Type B pancreatic cell (in vitro differentiated cells): Measurements from ENCODE around the gene BEND4. TPM values are rescaled to one million over a fixed set of nuclear protein-coding genes. Genes with fewer than 3 reads are reported as not detected.
A peak's percentile ranks its signal among the peaks of the same experiment; 100 is the strongest.

Experiments
- DNase-seq: peaks from one replicate; pipeline ENCODE4 v3.0.0; 2021; ENCODE audit warnings: mixed read lengths; ENCODE audit not compliant: unreplicated experiment; ENCODE audit errors: extremely low spot score
- H3K27ac Mint-ChIP-seq: 2 replicates; pipeline ENCODE4 v1.8.0; 2021; ENCODE audit warnings: mild to moderate bottlenecking, mixed read lengths
- H3K27me3 Mint-ChIP-seq: 2 replicates; pipeline ENCODE4 v1.8.0; 2021; ENCODE audit warnings: mixed read lengths
- H3K36me3 Mint-ChIP-seq: 2 replicates; pipeline ENCODE4 v1.8.0; 2021; ENCODE audit warnings: mixed read lengths
- H3K4me1 Mint-ChIP-seq: one replicate; pipeline ENCODE4 v1.8.0; 2021; ENCODE audit warnings: mixed read lengths; ENCODE audit not compliant: unreplicated experiment
- H3K4me3 Mint-ChIP-seq: 2 replicates; pipeline ENCODE4 v1.8.0; 2021; ENCODE audit warnings: mild to moderate bottlenecking, mixed read lengths
- H3K9me3 Mint-ChIP-seq: 2 replicates; pipeline ENCODE4 v1.8.0; 2021; ENCODE audit warnings: mixed read lengths
- CTCF ChIP-seq: fragments of 200-600 bp; sonication (generic); conservative IDR thresholded peaks from 2 replicates; pipeline ENCODE4 v1.5.0; 2021; ENCODE audit warnings: antibody characterized with exemption, mild to moderate bottlenecking
- total RNA-seq: library from RNA; stranded (reverse); gene quantifications from 2 replicates; pipeline ENCODE4 v1.2.1, GENCODE V29; 2021; ENCODE audit warnings: low replicate concordance

The BEND4 gene
- total RNA-seq, 1 donor from 2014 or later = 0.31 TPM

GRCh38 chr4:42159271-42160001, 7.0 kb upstream of the BEND4 start:
- TF ChIP-seq CTCF = no peak
- H3K9me3 Mint-ChIP-seq = peaks cover 5% of the 10 kb centered on the region
- peaks cover 44% of the 10 kb centered on the region for H3K27me3 Mint-ChIP-seq
- H3K4me1 Mint-ChIP-seq = no peaks in the 10 kb centered on the region
- H3K27ac Mint-ChIP-seq = no peak overlapping the region
- no peak overlapping the region for H3K4me3 Mint-ChIP-seq
- DNase-seq = no peak
- H3K36me3 Mint-ChIP-seq = no peaks in the 10 kb centered on the region

GRCh38 chr4:42151568-42152506, 618 bp downstream of the BEND4 start:
- DNase-seq = no peak
- no peak for TF ChIP-seq CTCF
- H3K27me3 Mint-ChIP-seq = peaks cover 87% of the 10 kb centered on the region

GRCh38 chr4:42150653-42151567, 1.5 kb downstream of the BEND4 start:
- Mint-ChIP-seq H3K4me1 (no peaks in the 10 kb centered on the region), H3K27me3 (peaks cover 89% of the 10 kb centered on the region), H3K27ac (no peak overlapping the region), H3K9me3 (no peaks in the 10 kb centered on the region), H3K4me3 (peak overlapping the region; percentile 84), H3K36me3 (no peaks in the 10 kb centered on the region)
- no peak for DNase-seq
- no peak for TF ChIP-seq CTCF

More at GRCh38 chr4:42151568-42152506, 618 bp downstream of the BEND4 start:
- no peak overlapping the region for H3K27ac Mint-ChIP-seq
- no peaks in the 10 kb centered on the region for H3K4me1 Mint-ChIP-seq
- H3K4me3 Mint-ChIP-seq = peak overlapping the region; percentile 86
- no peaks in the 10 kb centered on the region for H3K36me3 Mint-ChIP-seq
- H3K9me3 Mint-ChIP-seq = no peaks in the 10 kb centered on the region

- no peaks in the 10 kb centered on the region for H3K9me3 Mint-ChIP-seq
- H3K36me3 Mint-ChIP-seq = no peaks in the 10 kb centered on the region
- no peak overlapping the region for H3K27ac Mint-ChIP-seq
- no peaks in the 10 kb centered on the region for H3K4me1 Mint-ChIP-seq
- peaks cover 88% of the 10 kb centered on the region for H3K27me3 Mint-ChIP-seq
- no peak for DNase-seq
- TF ChIP-seq CTCF = no peak
- H3K4me3 Mint-ChIP-seq = peak overlapping the region; percentile 84
Observed at GRCh38 chr4:42149004-42149403, 3.5 kb downstream of the BEND4 start.

- no peaks in the 10 kb centered on the region for H3K36me3 Mint-ChIP-seq
- no peak for TF ChIP-seq CTCF
- H3K9me3 Mint-ChIP-seq = no peaks in the 10 kb centered on the region
- H3K27me3 Mint-ChIP-seq = peaks cover 87% of the 10 kb centered on the region
- H3K27ac Mint-ChIP-seq = no peak overlapping the region
- no peak for DNase-seq
- no peaks in the 10 kb centered on the region for H3K4me1 Mint-ChIP-seq
- no peak overlapping the region for H3K4me3 Mint-ChIP-seq
Observed at GRCh38 chr4:42148425-42148824, 4.0 kb downstream of the BEND4 start.
